Fibroblast of mammary gland (primary cell): ENCODE data around the gene AGXT.

Experiments used
- DNase-seq: peaks from one replicate; pipeline ENCODE4 v3.0.0-alpha.2; 2010; ENCODE audit warnings: low read depth
- H3K4me3 ChIP-seq: 2 replicates; pipeline ENCODE4 v1.5.1; 2011; ENCODE audit warnings: low read depth, mild to moderate bottlenecking, low read length, moderate library complexity; ENCODE audit not compliant: control insufficient read depth
- TF ChIP-seq, protein P1 (sequence below): conservative IDR thresholded peaks from 2 replicates; pipeline ENCODE4 v1.5.1; 2011; ENCODE audit warnings: low read depth, low read length, inconsistent platforms; ENCODE audit not compliant: control insufficient read depth, insufficient read depth

AGXT gene

DNA sequence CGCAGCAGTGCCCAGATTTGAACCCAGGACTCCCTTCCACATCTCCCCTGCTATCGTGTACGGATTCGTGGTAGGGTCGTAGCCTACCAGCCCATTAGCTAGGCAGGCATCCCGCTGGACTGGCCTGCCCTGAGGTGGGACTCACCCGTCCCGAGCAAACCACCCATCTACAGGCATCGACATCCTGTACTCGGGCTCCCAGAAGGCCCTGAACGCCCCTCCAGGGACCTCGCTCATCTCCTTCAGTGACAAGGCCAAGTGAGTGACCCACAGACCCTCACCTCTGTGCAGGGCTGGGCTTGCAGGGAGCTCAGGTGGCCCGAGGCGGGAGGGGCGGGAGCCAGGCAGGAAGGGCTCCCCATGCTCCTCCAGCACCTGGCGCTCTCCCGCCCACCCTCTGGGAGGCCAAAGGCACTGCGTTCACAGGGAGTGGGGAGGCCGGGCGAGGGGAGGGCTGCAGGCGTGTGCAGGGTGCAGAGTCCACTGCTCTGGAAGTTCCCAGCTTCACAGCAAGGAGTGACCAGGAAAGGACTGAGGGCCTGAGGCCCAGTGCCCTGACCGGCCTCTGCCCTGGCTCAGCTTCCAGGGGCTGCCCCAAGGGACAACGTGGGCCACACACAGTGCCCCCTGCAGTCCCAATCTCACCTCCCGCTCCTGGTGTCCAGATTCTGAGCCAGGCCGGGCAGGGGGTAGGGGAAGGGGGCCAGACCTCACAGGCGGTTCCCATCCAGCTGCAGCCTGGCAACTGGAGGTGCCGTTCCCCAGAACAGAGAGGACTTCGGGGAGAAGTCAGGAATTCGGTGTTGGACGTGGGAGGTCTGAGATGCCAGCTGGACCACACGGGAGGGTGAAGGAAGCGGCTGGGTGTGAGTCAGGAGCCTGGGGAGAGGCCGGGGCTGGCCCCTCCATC lies 5.4 kb downstream of the AGXT start:
- no peak overlapping the region for H3K4me3 ChIP-seq
- TF ChIP-seq, protein P1, sequence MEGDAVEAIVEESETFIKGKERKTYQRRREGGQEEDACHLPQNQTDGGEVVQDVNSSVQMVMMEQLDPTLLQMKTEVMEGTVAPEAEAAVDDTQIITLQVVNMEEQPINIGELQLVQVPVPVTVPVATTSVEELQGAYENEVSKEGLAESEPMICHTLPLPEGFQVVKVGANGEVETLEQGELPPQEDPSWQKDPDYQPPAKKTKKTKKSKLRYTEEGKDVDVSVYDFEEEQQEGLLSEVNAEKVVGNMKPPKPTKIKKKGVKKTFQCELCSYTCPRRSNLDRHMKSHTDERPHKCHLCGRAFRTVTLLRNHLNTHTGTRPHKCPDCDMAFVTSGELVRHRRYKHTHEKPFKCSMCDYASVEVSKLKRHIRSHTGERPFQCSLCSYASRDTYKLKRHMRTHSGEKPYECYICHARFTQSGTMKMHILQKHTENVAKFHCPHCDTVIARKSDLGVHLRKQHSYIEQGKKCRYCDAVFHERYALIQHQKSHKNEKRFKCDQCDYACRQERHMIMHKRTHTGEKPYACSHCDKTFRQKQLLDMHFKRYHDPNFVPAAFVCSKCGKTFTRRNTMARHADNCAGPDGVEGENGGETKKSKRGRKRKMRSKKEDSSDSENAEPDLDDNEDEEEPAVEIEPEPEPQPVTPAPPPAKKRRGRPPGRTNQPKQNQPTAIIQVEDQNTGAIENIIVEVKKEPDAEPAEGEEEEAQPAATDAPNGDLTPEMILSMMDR = no peak
- no peak for DNase-seq

GRCh38 chr2:240874715-240875227 lies 6.1 kb downstream of the AGXT start:
- no peak overlapping the region for H3K4me3 ChIP-seq
- TF ChIP-seq, protein P1 = no peak
- DNase-seq = no peak

DNA sequence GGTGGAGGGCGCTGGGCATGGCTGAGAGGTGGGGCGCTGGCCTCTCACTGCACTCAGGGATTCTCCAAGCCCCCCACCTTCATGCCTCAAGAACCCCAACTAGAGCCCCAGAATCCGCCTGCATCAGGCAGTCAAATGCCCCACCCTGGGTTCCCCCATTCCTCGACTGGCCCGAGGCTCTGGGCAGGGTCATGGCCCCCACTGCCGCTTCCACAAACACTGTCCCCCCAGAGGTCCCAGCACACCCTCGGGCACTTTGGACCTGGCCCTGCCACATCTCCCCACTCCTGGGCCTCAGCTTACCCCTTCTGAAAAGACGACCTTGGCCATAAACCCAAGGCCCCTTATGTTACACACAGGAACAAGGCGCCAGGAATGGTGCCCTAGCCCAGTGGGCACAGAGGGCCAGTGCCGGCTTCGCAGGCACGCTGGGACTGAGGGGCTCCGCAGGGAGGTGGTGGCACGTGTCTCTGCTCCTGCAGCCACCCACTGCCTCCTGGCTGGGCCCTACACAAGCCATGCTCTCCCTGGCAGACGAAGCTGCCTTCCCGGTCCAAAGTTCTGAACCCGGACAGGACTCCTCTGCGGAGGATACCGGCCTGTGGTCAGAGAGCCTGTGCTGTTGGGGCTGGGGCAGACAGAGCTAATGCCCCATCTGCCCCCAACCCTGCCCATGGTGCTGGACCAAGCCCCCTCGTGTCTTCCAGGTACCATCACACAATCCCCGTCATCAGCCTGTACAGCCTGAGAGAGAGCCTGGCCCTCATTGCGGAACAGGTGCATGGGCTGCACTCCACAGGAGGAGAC lies 6.8 kb downstream of the AGXT start:
- DNase-seq = no peak
- H3K4me3 ChIP-seq = no peak overlapping the region
- TF ChIP-seq, protein P1 = no peak

- H3K4me3 ChIP-seq = no peak overlapping the region
- no peak for DNase-seq
- TF ChIP-seq, protein P1 = no peak
Observed at GRCh38 chr2:240876035-240876474, 7.4 kb downstream of the AGXT start.

- no peak overlapping the region for H3K4me3 ChIP-seq
- no peak for DNase-seq
- TF ChIP-seq, protein P1 = no peak
Observed at GRCh38 chr2:240876475-240877251, 8.0 kb downstream of the AGXT start.

GRCh38 chr2:240877460-240878340 lies 9.1 kb downstream of the AGXT start:
- H3K4me3 ChIP-seq = no peak overlapping the region
- TF ChIP-seq, protein P1 = no peak
- DNase-seq = no peak
